HepG2 (cell line): ENCODE data around the gene WDR76. TPM values are rescaled to one million over a fixed set of nuclear protein-coding genes. Genes with fewer than 3 reads are reported as not detected.

Experiments
- ATF1 ChIP-seq: IDR thresholded peaks from 2 replicates; pipeline ENCODE4 v1.6.1; 2016; ENCODE audit warnings: mild to moderate bottlenecking, control low read depth
- BORCS8-MEF2B ChIP-seq: sonication (generic); formaldehyde crosslinking; IDR thresholded peaks from 2 replicates; pipeline ENCODE4 v1.8.0; 2022; ENCODE audit warnings: mild to moderate bottlenecking, missing genetic modification reagents
- CCAR2 ChIP-seq: fragments of 200-400 bp; formaldehyde crosslinking; optimal IDR thresholded peaks from 2 replicates; pipeline ENCODE3; 2018; ENCODE audit warnings: low read depth, mild to moderate bottlenecking, low read length, moderate library complexity
- EHMT2 ChIP-seq: fragments of 200-600 bp; sonication (generic); IDR thresholded peaks from 2 replicates; pipeline ENCODE4 v1.7.0; 2017; ENCODE audit warnings: antibody characterized with exemption, low read depth, low read length, borderline replicate concordance
- GFI1 ChIP-seq: sonication (generic); formaldehyde crosslinking; IDR thresholded peaks from 2 replicates; pipeline ENCODE4 v1.5.0; 2020; ENCODE audit warnings: missing genetic modification reagents, mild to moderate bottlenecking, borderline replicate concordance
- HOXA9 ChIP-seq: sonication (generic); formaldehyde crosslinking; IDR thresholded peaks from 2 replicates; pipeline ENCODE4 v1.8.1; 2022; ENCODE audit warnings: missing genetic modification reagents, mild to moderate bottlenecking, moderate library complexity, borderline replicate concordance
- KDM2A ChIP-seq: sonication (generic); formaldehyde crosslinking; IDR thresholded peaks from 2 replicates; pipeline ENCODE4 v1.4.0; 2020; ENCODE audit warnings: low read depth, missing genetic modification reagents, borderline replicate concordance
- KMT2A ChIP-seq: sonication (generic); formaldehyde crosslinking; IDR thresholded peaks from 2 replicates; pipeline ENCODE4 v1.4.0; 2020; ENCODE audit warnings: missing genetic modification reagents
- NFIB ChIP-seq: sonication (generic); formaldehyde crosslinking; IDR thresholded peaks from 2 replicates; pipeline ENCODE4 v1.9.0; 2021; ENCODE audit warnings: missing genetic modification reagents, mild to moderate bottlenecking, borderline replicate concordance
- NKX3-1 ChIP-seq: sonication (generic); formaldehyde crosslinking; IDR thresholded peaks from 2 replicates; pipeline ENCODE4 v1.5.0; 2020; ENCODE audit warnings: missing genetic modification reagents
- NR1H2 ChIP-seq: sonication (generic); formaldehyde crosslinking; IDR thresholded peaks from 2 replicates; pipeline ENCODE4 v1.8.1; 2022; ENCODE audit warnings: low read depth, missing genetic modification reagents, borderline replicate concordance
- NRL ChIP-seq: sonication (generic); formaldehyde crosslinking; IDR thresholded peaks from 2 replicates; pipeline ENCODE4 v1.5.0; 2020; ENCODE audit warnings: missing genetic modification reagents, mild to moderate bottlenecking, moderate library complexity, borderline replicate concordance
- PRMT3 ChIP-seq: sonication (generic); formaldehyde crosslinking; IDR thresholded peaks from 2 replicates; pipeline ENCODE4 v1.8.1; 2022; ENCODE audit warnings: low read depth, mild to moderate bottlenecking, moderate library complexity, missing genetic modification reagents, borderline replicate concordance
- SMARCE1 ChIP-seq: fragments of 450-650 bp; IDR thresholded peaks from 2 replicates; pipeline ENCODE4 v1.6.1; 2017; ENCODE audit warnings: borderline replicate concordance
- SMC3 ChIP-seq: IDR thresholded peaks from 2 replicates; pipeline ENCODE4 v1.6.1; 2011; ENCODE audit warnings: low read length, improper control_type of control experiment
- TRIM24 ChIP-seq: sonication (generic); formaldehyde crosslinking; IDR thresholded peaks from 2 replicates; pipeline ENCODE4 v1.8.0; 2022; ENCODE audit warnings: mild to moderate bottlenecking, missing genetic modification reagents
- ZNF121 ChIP-seq: sonication (generic); formaldehyde crosslinking; IDR thresholded peaks from 2 replicates; pipeline ENCODE4 v1.5.0; 2020; ENCODE audit warnings: mild to moderate bottlenecking, missing genetic modification reagents
- ZNF124 ChIP-seq: sonication (generic); formaldehyde crosslinking; IDR thresholded peaks from 2 replicates; pipeline ENCODE4 v1.4.0; 2020; ENCODE audit warnings: missing genetic modification reagents
- ZNF180 ChIP-seq: sonication (generic); formaldehyde crosslinking; IDR thresholded peaks from 2 replicates; pipeline ENCODE4 v1.4.0; 2020; ENCODE audit warnings: low read depth, missing genetic modification reagents, borderline replicate concordance
- ZNF205 ChIP-seq: IDR thresholded peaks from 2 replicates; pipeline ENCODE4 v1.6.1; 2018; ENCODE audit warnings: missing biosample characterization, missing genetic modification reagents
- ZNF256 ChIP-seq: sonication (generic); formaldehyde crosslinking; conservative IDR thresholded peaks from 2 replicates; pipeline ENCODE4 v1.4.0; 2020; ENCODE audit warnings: missing genetic modification reagents
- ZNF260 ChIP-seq: sonication (generic); formaldehyde crosslinking; IDR thresholded peaks from 2 replicates; pipeline ENCODE4 v1.4.0; 2020; ENCODE audit warnings: missing genetic modification reagents, low read depth, mild to moderate bottlenecking, borderline replicate concordance
- ZNF282 ChIP-seq: fragments of 450-650 bp; IDR thresholded peaks from 2 replicates; pipeline ENCODE4 v1.6.1; 2018; ENCODE audit not compliant: partially characterized antibody
- ZNF674 ChIP-seq: sonication (generic); formaldehyde crosslinking; IDR thresholded peaks from 2 replicates; pipeline ENCODE4 v1.5.0; 2020; ENCODE audit warnings: low read depth, mild to moderate bottlenecking, missing genetic modification reagents
- ZNF781 ChIP-seq: sonication (generic); formaldehyde crosslinking; IDR thresholded peaks from 2 replicates; pipeline ENCODE4 v1.5.1; 2020; ENCODE audit warnings: borderline replicate concordance, mild to moderate bottlenecking, missing genetic modification reagents; ENCODE audit errors: not compliant biosample characterization
- ZNF790 ChIP-seq: sonication (generic); formaldehyde crosslinking; IDR thresholded peaks from 2 replicates; pipeline ENCODE4 v1.8.0; 2022; ENCODE audit warnings: missing genetic modification reagents, mild to moderate bottlenecking, borderline replicate concordance
- polyA plus RNA-seq, 8 experiments: library from polyadenylated mRNA; depleted of rRNA in 3 of 8; stranded (reverse) in 7 of 8; unstranded in 1 of 8; fragments of >200 nt; fragmentation: Illumina TruSeq in 4 of 8; extraction: Trizol in 4 of 8; gene quantifications; 2 replicates each; pipeline versions ENCODE4 v1.2.1 to v1.2.3, GENCODE V29; 2011 to 2016; ENCODE audit warnings: low read depth in 4 of 8, missing spikeins in 1 of 8, mixed read lengths in 1 of 8; ENCODE audit not compliant: insufficient read depth in 1 of 8
- total RNA-seq, 5 experiments: library from RNA; depleted of rRNA; stranded (reverse); fragments of >200 nt; fragmentation: Illumina TruSeq; extraction: Trizol; gene quantifications; 2 replicates each; pipeline ENCODE4 v1.2.3, GENCODE V29; 2016; ENCODE audit warnings: low read depth in 1 of 5
- TF ChIP-seq, protein P1 (sequence below): sonication (generic); IDR thresholded peaks from 2 replicates; pipeline ENCODE4 v1.6.1; 2016; ENCODE audit warnings: low read depth, borderline replicate concordance
- TF ChIP-seq, protein P2 (sequence below): sonication (generic); formaldehyde crosslinking; IDR thresholded peaks from 2 replicates; pipeline ENCODE4 v1.4.0; 2020; ENCODE audit warnings: missing genetic modification reagents
- TF ChIP-seq, protein P3 (sequence below): IDR thresholded peaks from 2 replicates; pipeline ENCODE4 v1.6.1; 2012; ENCODE audit warnings: inconsistent platforms

The WDR76 gene
- total and polyA plus RNA-seq, 2 of the 13 experiments (the other 11 are each of a cell fraction or from before 2014, with no cell fraction given): 1.1 to 9.7 TPM

DNA sequence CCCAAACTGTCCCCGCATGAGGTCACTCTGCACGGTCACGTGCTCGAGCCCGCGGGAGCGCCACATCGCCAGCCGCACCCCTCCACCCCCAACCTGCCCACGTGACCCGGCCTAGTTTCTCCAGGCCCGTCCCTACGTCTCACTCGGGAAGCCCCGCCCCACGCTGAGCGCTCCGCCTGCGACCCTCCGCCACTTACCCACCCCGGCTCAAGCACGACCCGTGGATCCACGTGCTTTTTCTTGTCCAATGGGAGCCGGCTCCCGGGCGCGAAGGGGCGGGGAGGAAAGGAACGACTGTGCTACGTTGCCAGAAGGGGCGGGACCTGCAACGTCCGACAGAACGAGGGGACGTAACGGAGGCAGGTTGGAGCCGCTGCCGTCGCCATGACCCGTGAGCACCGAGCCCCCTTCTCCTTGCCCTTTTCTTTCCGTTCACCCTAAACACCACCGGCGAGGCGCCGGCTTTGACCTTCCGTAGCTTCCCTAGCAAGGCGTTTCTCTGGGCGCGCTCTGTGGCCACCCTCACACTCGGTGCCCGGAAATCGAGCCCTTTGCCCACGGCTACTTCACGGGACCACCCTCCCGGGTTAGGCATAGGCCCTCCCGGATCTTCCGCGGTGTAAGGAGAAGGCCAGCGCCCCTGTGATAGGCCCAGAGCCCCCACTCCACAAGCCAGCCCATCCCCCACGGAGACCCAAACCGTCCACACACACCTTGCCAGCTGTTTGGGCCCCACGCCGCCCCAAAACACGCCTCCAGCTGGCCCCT, 34.6 kb upstream of the WDR76 start, which contains the start of gene SERF2 (continued):
- peak; percentile 79 for TF ChIP-seq KDM2A (CRISPR knock-in tag)
- TF ChIP-seq ZNF282: no peak
- TF ChIP-seq, protein P1, sequence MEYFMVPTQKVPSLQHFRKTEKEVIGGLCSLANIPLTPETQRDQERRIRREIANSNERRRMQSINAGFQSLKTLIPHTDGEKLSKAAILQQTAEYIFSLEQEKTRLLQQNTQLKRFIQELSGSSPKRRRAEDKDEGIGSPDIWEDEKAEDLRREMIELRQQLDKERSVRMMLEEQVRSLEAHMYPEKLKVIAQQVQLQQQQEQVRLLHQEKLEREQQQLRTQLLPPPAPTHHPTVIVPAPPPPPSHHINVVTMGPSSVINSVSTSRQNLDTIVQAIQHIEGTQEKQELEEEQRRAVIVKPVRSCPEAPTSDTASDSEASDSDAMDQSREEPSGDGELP: peak; percentile 34; the same call in 1 of the 2 replicates
- TF ChIP-seq ZNF781 (CRISPR knock-in tag): no peak
- no peak for TF ChIP-seq NKX3-1
- no peak for TF ChIP-seq NFIB
- TF ChIP-seq ZNF180: no peak
- TF ChIP-seq ZNF790 (CRISPR knock-in tag): no peak
- TF ChIP-seq EHMT2: no peak
- TF ChIP-seq NR1H2 (CRISPR knock-in tag): no peak
- no peak for TF ChIP-seq CCAR2
- no peak for TF ChIP-seq SMC3
- no peak for TF ChIP-seq KMT2A (CRISPR knock-in tag)
- TF ChIP-seq, protein P2, sequence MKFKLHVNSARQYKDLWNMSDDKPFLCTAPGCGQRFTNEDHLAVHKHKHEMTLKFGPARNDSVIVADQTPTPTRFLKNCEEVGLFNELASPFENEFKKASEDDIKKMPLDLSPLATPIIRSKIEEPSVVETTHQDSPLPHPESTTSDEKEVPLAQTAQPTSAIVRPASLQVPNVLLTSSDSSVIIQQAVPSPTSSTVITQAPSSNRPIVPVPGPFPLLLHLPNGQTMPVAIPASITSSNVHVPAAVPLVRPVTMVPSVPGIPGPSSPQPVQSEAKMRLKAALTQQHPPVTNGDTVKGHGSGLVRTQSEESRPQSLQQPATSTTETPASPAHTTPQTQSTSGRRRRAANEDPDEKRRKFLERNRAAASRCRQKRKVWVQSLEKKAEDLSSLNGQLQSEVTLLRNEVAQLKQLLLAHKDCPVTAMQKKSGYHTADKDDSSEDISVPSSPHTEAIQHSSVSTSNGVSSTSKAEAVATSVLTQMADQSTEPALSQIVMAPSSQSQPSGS (CRISPR knock-in tag): peak; percentile 70; the same call in 1 of the 2 replicates
- no peak for TF ChIP-seq PRMT3 (CRISPR knock-in tag)
- no peak for TF ChIP-seq TRIM24 (CRISPR knock-in tag)
- TF ChIP-seq GFI1 (CRISPR knock-in tag): no peak
- TF ChIP-seq, protein P3, sequence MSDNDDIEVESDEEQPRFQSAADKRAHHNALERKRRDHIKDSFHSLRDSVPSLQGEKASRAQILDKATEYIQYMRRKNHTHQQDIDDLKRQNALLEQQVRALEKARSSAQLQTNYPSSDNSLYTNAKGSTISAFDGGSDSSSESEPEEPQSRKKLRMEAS: peak; percentile 92
- no peak for TF ChIP-seq HOXA9 (CRISPR knock-in tag)
- TF ChIP-seq ATF1 (CRISPR knock-in tag): peak; percentile 79
- no peak for TF ChIP-seq SMARCE1
- TF ChIP-seq ZNF256 (CRISPR knock-in tag): no peak
- TF ChIP-seq ZNF124 (CRISPR knock-in tag): peak; percentile 69; the same call in 1 of the 2 replicates
- TF ChIP-seq ZNF205 (CRISPR knock-in tag): peak; percentile 55; the same call in 1 of the 2 replicates
- no peak for TF ChIP-seq ZNF260 (CRISPR knock-in tag)
- no peak for TF ChIP-seq ZNF674 (CRISPR knock-in tag)
- peak; percentile 51; the same call in 1 of the 2 replicates for TF ChIP-seq NRL (CRISPR knock-in tag)
- no peak; the same call in 1 of the 2 replicates for TF ChIP-seq BORCS8-MEF2B
- no peak for TF ChIP-seq ZNF121 (CRISPR knock-in tag)
